GM21576 (cell line): Measurements from ENCODE around the gene IGSF11.
"Not testable (repeated sequence)": the region's sequence is repeated elsewhere in the genome, so short reads cannot be mapped to it uniquely, and the experiment has no call there.

Experiments used
- ATAC-seq: cut with Tn5 transposase; IDR thresholded peaks from one replicate; pipeline ENCODE4 v1.9.1; 2021; ENCODE audit warnings: mild to moderate bottlenecking, moderate library complexity; ENCODE audit not compliant: unreplicated experiment

IGSF11 gene

DNA sequence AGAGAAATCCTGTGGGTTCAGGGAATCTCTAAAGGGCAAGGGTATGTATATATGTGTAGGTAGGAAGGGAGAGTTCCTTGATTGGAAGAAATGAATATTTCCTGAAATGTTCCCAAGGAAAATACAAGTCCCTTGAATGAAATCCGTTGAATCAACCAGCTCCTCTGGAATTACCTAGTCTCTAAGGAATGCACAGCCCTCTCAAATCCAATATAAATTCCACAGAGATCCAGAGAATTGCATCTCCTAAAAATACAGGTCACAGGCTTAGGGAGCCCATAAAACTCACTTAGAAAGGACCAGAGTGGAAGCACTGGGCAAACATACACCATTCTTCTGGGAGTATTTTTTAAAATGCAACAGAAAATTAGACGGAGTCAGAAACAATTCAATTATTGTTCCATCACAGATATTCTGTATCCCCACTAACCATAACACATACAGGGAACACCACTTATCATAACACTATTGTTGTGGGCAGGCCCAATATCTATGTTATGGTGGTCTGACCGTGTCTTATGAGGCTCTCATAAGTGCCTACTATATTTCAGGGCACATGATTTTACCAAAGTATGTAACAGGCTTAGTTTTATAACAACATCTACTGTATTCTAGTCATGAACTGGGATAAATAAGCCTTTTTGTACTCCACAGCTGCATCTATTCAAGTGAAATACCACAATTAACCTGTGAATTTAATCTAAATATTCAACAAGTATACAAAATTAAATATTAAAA is 43.7 kb downstream of the IGSF11 start:
- no peak for ATAC-seq

DNA sequence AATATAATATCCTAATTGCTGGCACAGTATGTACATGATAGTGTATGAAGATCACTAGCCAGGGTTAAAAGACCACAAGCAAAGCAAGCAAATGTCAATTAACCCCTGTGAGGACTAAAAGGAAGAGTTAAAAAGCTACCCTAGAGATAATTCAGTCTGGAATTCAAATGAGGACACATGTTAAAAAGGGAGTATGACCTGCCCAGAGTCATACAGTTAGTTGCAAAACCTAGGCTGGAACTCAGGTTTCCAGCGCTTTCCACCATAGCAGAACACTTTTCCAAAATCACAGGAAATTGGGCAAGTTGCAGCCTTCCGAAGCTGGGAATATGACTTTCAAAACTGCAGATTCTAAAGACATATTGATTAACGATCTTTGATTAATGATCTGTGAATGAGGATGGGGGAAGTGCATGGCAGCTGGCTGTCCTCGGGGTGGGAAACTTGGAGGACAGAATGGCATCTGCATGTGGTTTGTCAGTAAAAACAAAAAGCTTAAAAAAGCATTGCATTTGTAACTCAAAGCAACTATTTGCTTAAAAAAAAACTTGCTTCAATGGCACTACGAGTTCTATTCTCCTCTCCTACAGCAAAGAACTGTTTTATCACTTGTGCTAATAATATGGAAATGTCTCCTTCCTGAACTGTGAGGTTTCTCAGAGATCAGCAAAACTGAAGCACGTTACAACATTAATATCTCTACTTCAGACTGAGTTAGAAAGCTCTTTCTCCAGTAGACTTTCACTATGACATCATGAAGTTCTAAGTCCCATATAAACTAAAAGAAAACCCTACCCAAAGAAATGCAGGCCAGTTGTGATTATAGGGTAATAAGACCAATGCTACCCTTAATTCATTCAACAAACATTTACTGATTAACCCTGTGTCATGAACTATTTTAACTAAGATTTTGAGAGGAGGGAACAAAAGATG is 46.2 kb downstream of the IGSF11 start:
- no peak for ATAC-seq

DNA sequence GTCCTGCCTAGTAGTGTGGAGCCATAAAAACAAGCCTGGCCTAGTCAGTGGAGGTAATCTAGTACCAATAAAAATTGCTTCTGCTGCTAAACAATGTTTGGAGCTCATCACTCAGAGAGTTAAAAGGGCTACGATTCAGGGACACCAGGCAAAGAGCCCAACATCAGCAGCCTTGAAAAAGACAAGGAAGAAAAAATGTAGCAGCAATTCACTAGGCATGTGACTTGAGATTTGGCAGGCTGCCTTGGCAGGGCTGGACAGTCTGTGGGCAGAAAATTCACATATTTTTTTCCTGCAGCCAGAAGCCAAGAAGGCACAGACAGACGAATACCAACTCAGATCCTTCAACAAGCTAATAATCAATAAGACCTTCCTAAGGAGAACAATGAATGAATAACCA is 47.2 kb downstream of the IGSF11 start:
- no peak for ATAC-seq

DNA sequence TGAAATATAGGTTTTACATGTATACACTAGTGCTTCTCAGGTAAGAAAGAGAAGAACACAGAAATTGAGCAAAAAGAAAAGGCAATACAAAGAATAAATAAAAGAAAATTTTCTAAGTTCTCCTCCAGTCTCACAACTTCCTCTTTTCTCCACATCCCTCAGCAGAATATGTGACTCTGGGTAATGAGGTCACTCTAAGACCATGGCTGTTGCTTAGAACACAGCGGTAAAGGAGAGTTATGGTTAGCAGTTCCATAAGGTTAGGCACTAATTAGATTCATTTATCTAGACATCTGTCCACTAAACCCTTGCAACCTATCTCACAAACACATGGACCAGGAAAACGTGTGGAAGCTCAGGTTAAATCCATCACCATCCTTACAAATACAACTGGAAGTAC is 47.9 kb downstream of the IGSF11 start:
- ATAC-seq, result no peak

DNA sequence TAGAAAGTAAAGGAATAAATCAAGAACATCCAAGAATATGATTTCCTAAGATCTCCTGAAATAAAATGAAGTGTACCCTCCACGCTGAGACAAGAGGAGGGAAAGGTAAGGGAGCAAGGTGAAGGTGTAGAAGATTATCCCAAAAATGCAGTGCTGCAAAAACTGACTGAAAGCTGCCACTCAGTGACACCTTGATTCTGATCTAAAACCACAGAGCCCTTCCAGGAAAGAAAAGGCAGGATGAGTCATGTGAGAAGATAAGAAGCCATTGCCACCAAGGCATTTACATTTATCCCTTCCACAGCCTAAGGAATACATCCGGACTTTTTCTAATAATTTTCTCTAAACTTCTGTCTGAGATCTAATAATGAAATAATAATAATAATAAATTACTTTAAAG is 49.9 kb downstream of the IGSF11 start:
- ATAC-seq, result no peak

DNA sequence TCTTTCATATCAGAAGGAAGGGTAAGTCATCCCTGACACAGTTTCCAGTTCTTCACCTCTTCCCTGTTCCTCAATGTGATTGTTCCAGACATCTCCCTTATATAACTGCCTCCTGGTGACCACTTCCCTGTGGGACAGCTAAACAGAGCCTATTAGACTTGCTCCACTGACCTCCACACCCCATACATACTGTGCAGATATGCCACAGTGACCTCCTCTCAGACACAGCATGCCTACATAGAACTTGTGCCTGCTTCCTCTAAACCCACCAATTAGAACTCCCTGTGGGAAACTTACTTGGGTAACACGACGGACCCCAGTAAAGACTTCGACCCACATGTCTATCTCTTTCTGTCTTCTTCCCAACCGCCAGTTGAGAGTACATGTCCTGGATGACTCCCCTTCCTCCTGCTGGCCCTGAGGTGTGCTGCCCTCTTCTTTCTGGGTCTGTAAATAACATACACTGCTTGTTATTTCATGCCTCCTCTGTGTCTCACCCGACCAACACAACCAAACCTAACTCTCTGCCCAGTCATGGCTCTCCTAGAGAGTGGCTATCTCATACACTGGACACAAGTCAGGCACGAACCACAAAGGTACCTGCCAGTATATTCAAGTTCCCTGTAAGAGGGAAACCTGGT is 53.0 kb downstream of the IGSF11 start:
- no peak for ATAC-seq

DNA sequence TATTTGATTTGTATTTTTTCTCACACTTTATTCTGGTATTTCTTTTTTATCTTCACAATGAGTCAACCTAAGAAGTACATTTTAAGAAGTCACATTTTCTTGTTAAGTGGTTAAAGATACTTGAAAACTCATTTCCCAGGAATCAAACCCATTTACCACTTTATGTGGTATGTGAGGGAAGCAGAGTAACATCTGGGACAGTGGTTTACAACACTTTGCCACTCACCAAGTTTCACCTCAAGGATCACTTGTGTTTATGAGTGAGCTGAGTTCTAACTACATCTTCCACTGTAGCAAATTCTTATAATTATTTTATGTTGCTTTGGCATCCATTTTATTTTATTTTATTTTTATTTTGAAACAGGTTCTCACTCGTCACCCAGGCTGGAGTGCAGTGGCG is 53.8 kb downstream of the IGSF11 start:
- no peak for ATAC-seq

DNA sequence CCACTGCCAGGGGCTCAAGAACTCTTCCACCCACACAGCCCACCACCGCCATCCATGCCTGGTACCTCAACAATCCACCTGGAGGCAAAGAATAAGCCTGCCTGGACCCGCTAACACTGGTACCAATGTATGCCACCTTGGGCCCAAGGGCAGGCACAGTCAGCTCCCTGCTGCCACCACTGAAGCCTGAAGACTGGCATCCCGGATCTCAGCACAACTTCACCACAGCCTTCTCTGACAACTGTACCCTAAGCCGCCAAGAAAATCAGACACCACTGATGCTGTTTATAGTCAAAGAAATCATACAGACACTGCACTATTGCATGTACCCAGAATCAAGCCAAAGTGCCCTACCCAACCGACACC is 56.3 kb downstream of the IGSF11 start:
- ATAC-seq, result no peak

DNA sequence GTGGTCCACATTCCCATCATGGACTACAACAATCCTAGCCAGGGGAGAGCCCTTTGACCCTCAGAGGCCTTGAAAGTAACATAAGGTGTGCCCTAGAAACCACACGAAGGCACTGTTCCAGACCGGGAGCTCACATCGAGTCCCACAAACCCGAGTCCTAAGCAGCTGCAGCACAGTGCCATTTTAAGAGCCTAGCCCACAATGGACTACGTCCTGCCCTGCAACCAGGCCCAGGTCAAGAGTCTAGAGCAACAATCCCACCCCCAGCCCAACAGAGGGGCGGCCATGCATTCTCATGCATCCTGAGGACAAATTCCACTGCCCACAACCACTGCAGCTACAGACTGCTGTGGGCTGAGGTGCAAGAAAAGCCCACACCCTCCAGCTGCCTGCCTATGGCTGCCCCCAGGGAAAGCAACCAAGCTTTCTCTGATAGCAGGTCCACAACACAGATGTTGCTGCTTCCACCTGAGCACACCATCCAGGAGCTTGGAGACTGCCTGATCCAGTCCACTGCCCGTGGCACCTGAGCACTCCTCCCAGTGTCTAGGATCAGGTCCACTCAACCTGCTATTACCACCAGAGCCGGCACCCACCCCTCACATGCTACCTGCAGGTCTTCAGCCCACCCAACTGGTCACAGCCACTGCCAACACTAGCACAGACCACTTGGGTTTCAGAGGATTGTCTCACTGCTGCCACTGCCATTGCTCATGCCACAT is 56.8 kb downstream of the IGSF11 start:
- ATAC-seq, result no peak

DNA sequence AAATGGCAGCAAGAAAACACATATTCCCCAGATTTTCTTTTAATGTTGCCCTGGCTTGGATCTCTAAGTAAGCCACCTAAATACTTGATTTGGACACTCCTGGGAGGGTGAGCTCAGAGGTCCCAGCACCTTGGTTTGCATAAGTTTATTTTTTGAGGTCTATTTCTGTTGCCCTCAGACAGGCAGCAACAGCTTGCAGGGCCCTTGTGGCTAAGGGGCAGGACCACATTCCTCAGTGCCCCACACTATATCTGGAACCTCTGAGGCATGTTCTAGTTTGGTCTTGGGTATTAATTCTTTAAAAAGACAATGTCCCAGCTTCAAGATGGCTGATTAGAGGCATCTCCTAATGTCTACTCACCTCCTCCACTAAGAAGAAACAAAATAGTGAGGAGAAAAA is 57.5 kb downstream of the IGSF11 start:
- no peak for ATAC-seq

DNA sequence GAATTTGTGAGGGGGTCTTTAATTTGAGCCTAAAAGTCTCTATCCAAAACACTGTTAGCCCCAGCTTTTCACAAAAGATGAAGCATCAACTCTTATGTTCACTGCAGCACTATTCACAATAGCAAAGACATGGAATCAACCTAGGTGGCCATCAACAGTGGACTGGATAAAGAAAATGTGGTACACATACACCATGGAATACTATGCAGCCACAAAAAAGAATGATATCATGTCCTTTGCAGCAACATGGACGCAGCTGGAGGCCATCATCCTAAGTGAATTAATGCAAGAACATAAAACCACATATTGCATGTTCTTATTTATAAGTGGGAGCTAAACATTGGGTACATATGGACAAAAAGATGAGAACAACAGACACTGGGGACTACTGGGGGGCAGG is 59.2 kb downstream of the IGSF11 start:
- not testable (repeated sequence) for ATAC-seq

DNA sequence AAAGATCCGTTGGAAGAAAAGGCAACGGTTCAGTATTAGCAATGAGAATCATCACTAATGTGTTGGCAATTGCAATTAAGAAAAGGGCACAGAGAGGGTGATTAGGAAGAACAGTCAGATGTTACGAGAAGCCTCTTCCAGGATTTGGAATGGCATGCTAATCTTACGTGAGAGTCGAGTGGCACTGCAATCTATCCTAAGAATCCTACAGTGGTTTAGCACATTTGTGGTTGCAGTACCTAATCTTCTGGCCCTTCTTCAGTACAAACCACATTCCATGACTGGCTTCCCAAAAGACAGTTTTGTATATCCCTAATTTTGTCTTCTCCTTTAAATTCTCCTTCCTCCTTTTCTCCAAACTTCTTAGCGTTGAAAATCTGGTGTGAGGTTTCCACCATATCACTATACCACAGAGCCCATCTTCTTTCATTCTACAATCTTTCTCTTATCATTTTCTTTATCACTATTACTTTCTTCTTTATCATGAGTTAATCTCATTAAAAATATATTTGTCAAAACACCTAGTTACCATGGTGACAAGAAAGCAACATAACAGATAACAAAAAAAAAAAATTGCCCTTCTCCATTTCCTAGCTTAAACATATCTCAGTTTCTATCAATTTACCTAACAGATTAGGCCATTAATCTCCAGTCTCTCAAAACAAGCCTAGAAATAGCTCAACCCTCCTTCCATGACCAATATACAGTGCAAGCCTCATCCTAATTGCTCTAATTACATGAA is 60.1 kb downstream of the IGSF11 start:
- ATAC-seq, result no peak

DNA sequence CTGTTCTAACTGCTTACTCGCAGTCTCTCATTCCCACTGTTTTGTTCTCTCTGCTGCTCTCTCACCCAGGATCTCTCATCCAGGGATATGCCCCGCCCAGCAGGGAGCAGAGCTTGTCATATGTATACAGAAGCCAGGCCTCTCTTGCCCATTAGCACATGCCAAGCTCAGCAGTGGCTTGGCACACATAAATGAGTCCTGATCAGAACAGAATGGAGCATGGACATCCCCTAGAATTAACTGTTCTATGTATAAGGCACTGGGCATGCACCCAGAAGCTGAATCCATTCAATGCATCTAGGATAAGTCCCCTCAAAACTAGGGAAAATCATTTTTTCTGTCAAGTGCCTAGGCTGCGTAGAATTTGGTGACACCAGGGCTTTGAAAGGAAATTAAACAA is 61.6 kb downstream of the IGSF11 start:
- no peak for ATAC-seq

DNA sequence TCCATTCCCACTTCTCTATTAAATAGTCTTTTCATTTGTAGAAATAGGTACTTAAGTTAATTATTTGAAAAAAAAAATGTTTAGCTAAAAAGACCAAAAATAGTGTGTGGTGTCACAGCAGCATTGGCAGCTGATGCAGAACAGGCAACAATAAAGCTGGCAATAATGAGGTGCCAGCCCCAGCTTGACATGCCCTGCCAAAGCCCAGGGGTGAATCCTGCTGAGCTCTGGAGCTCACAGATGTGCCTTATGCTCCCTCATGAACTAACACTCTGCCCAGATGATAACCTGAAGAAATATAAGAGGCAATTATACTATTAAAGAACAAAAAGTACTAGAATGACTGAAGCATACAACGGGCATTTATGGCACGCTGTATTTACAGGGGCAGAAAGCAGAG is 63.8 kb downstream of the IGSF11 start:
- no peak for ATAC-seq

DNA sequence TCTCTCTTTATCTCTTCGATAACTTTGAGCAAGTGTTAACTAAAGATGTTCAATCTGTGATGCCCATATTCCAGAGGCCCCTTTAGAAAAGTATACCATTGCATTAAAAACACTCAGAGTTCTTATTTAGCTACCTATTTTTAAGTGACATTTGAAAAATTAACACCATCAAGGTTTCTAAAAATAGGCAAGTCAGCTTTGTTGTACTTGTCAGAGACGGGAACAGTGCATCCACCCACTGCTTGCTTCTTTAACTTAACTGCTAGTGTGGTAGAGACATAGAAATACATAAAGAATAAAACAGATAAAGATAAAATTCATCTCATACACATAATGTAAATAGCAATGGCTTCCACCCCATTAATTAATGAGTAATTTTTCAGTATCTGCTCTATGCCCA is 66.0 kb downstream of the IGSF11 start:
- no peak for ATAC-seq

DNA sequence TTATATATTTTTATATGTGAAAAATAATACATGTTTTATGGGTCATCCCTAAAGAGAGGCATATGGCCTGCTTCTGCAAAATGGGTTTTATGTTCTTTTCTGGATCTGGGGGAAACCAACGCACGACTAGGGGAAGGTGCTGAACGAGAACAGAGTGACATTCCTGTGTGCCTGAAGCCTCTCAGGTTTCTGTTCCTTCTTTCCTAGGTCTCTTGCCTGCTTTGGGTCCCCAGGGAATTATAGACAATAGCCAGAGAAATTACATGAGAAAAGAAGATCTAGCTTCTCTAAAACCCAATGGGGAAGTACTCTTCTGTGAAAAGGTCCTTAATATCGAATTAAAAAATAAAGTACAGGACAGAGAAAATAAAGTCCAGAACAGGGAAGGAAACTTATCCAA is 66.5 kb downstream of the IGSF11 start:
- ATAC-seq, result no peak

DNA sequence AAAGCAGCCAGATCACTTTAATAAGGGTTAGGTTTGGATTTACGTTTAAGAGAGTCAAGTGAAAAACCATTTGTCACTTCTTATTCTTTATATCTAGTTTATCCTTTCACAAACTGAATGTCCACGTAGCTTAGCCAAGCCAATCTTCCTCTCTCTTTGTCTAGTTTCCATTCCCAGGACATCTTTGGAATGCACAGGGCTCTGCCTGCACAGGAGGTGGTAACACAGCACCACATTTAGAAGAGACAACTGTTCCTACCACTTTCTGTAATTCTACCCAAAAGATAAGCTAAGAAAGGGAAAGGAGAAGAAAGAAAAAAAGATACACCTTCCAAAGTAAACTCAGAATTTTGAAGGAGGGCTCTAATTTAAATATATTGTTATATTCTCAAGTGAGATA is 67.9 kb downstream of the IGSF11 start:
- no peak for ATAC-seq

DNA sequence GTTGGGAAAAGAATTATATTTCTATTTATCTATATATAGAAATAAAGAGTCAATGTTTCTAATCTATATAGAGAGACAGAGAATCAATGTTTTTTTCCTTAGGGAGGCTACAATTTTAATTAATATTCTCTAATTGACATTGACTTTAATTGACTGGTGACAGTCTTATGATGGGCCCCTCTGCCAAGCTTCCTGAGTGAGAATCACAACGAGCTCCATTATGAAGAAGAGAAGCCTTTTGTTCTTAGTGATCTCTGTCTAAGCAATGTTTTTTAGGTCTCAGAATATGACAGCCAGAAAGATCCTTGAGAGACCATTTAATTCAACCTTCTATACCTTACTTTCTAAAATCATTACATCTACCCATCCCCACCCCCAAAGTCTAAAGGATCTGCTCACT is 70.9 kb downstream of the IGSF11 start:
- no peak for ATAC-seq

DNA sequence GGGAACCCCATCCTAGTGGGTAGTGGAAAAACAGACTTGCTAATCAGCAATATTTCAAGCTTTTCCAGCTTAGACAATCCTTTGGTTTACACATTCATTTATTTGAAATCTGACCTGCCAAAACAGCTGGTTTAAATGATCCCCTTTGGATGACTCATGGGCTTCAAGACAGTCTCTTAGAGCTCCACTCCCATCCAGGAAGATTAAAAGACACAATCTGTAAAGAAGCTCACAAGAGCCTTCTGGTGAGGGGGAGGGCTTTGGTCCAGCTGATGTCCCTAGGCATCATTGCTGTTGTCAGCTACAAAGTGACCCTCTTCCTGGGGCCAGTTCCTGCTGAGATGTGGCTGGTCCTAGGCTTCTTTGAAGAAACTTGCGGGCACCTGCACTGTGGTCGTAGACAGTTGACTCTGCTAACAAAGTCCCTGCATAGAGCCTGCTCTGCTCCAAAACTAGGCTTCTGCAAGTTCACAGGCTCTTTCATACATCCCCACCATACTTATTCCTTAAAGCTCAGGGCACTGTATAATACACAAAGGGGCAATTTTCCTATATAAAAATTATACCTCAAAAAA is 73.7 kb downstream of the IGSF11 start:
- no peak for ATAC-seq

DNA sequence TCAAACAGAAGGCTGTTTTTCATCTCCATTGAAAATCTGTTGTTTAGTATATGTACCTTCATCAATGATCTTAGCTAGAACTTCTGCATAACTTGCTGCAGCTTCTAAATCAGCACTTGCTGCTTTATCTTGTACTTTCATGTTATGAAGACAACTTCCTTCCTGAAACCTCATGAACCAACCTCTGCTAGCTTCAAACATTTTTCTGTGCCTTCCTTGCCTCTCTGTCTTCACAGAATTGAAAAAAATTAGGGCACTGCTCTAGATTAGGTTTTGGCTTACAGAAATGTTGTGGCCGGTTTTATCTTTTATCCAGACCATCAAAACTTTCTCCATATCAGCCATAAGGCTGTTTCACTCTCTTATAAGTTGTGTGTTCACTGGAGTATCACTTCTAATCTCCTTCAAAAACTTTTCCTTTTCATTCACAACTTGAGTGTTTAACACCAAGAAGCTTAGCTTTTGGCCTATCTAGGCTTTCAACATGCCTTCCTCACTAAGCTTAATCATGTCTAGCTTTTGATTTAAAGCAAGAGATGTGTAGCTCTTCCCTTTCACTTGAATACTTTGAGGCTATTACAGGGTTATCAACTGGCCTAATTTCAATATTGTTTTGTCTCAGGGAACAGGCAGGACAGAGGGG is 78.6 kb downstream of the IGSF11 start:
- no peak for ATAC-seq
